GM19455 (cell line): ENCODE measurements around the gene PRKRIP1.
"Not testable (repeated sequence)": the region's sequence is repeated elsewhere in the genome, so short reads cannot be mapped to it uniquely, and the experiment has no call there.

ENCODE experiments used
- ATAC-seq: cut with Tn5 transposase; IDR thresholded peaks from one replicate; pipeline ENCODE4 v1.9.1; 2021; ENCODE audit not compliant: unreplicated experiment

Gene PRKRIP1

GRCh38 chr7:102474736-102475435 is 78.7 kb downstream of the PRKRIP1 start:
- not testable (repeated sequence) for ATAC-seq
